NOMO-1 treated with DMSO at 0.1 percent for 48 hours (cell line): ENCODE measurements around the gene NECTIN3.

Source experiments
- DNase-seq: peaks from one replicate; lab custom pipeline; 2025; ENCODE audit not compliant: unreplicated experiment; lab: John Stamatoyannopoulos, UW

The NECTIN3 gene

GRCh38 chr3:111080413-111080812, 8.8 kb downstream of the NECTIN3 start:
- no peak for DNase-seq

DNA sequence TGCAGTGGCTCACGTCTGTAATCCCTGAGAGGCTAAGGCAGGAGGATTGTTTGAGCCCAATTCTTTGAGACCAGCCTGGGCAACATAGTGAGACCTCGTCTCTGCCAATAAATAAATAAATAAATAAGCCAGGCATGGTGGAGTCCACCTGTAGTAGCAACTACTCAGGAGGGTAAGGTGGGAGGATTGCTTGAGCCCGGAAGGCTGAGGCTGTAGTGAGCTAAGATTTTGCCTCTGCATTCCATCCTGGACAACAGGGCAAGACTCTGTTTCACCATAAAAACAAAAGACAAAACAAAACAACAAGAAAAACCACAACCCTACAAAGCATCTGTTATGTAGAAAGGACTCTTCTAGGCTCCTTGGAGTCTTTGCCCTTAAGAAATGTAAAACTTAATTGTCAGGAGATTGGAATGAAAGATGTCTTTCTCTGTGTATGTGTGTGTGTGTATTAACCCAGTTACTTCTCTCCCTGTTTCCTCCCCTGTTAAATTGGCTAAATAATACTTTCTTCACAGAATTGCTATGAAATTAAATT, 9.5 kb downstream of the NECTIN3 start:
- no peak for DNase-seq

GRCh38 chr3:111084911-111085310, 13.3 kb downstream of the NECTIN3 start:
- DNase-seq: no peak

DNA sequence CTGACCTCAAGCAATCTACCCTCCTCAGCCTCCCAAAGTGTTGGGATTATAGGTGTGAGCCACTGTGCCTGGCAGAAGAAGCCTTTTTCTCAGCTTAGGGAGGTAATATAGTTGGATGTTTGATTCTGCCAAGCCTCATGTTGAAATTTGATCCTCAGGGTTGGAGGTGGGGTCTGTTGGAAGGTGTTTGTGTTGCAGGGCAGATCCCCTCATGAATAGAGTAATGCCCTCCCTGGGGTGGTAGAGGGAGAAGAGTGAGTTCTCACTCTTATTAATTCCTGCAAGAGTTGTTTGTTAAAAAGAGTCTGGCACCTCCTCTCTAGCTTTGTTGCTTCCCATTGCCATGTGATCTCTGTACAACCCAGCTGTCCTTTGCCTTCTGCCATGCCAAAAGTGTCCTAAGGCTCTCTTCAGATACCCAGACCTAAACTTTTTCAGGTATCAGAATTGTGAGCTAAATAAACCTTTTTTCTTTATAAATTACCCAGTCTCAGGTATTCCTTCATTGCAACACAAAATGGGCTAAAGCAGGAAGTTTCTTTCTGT, 16.4 kb downstream of the NECTIN3 start:
- DNase-seq: no peak

DNA sequence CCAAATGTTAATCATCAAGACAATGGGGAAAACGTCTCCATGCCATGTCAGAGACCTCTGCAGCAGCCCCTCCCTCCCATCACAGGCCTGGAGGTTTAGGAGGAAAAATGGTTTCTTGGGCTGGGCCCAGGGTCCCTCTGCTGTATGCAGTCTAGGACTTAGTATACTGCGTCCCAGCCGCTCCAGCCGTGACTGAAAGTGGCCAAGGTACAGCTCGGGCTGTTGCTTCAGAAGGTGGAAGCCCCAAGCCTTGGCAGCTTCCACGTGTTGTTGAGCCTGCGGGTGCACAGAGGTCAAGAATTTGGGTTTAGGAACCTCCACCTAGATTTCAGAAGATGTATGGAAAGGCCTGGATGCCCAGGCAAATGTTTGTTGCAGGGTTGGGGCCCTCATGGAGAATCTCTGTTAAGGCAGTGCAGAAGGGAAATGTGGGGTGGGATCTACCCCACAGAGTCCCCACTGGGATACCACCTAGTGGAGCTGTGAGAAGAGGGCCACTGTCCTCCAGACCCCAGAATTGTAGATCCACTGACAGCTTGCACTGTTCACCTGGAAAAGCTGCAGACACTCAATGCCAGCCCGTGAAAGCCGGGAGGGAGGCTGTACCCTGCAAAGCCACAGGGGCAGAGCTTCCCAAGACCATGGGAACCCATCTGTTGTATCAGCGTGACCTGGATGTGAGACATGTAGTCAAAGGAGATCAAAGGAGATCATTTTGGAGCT, 25.0 kb downstream of the NECTIN3 start:
- no peak for DNase-seq

GRCh38 chr3:111103807-111104206, 32.2 kb downstream of the NECTIN3 start:
- no peak for DNase-seq

DNA sequence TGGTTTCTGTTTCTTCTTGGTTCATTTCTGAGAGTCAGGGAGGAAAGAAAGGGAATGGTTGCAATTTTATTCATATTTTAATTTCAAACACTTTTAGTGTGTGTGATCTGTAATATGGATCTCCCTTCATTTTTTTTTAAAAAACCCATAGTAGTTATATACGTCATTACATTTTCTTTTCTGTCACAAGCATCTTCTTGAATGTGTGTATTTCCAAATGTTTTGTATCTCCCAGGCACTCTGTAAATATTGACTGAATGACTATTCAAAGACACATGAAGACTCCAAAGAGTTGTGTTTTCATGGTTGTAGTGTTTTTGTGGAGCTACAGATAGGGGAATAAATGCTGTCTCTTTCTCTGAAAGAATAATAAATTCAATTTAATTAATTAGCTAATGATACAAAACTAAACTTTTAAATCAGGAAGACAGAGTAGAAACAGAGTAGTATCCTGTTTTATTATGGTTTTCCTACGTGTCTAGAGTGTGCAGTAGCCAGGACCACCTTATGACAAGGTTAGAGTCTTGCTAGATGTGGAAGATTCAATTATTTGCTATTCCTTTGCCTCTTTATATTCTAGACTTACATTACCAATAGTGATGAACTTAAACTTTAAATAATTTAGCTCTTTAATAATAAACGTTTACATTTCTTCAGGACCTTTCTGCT, 35.5 kb downstream of the NECTIN3 start:
- DNase-seq: no peak

GRCh38 chr3:111107662-111108035, 36.0 kb downstream of the NECTIN3 start:
- DNase-seq: no peak

- DNase-seq: no peak
Measured at GRCh38 chr3:111112913-111113312, 41.3 kb downstream of the NECTIN3 start.

DNA sequence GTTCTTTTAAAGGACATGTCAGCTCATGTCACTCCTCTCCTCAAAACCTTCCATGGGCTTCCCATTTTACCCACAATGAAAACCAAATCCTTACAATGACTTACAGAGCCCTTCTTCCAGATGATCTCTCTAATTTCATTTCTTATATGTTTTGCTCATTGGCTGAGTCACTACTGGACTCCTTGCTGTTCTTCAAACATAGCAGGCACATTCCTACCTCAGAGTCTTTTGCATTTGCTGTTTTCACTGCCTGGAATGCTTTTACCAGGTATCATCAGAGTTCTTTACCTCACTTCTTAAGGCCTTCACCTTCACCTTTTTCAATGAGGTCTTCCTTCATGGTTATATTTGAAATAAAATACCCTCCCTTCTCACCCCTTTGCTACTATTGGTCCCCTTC, 57.3 kb downstream of the NECTIN3 start:
- no peak for DNase-seq

- no peak for DNase-seq
Measured at GRCh38 chr3:111130827-111131226, 59.2 kb downstream of the NECTIN3 start.

GRCh38 chr3:111134302-111134701, 62.7 kb downstream of the NECTIN3 start:
- DNase-seq: no peak

DNA sequence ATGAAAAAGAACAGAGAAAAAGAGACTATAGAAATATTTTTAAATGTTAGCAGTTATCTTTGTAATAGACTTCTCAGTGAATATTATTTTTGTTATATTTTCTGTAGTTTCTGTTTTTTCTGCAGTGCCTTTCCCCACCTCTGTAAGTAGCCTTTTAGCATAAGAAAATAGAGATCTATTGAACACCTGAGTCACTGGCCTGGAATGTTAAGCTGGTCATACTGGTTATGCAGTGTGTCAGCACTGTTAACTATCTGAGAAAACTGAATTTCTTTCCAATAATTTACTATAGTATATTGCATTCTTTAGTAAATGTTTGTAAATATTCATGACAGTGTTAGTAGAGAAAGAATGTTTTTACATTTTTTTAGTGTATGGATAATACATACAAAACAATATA, 79.8 kb downstream of the NECTIN3 start:
- DNase-seq: no peak

DNA sequence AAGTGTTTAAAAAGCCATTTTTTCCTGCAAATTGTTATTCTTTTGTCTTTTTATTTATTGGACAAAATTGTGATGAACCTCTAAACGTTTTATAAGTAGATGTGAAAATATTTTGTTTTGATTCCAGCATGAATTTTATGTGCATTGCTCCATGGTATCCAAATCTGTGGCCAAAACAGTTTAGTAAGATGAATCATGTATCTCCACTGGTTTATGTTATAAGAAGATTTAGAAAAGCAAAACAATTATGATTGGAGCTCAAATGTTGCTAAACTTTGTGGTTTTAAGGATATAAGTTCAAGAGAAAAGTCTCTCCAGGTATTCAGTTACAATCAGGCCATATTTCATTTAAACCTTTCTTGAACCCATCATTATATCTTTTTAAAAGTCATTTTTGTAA, 80.9 kb downstream of the NECTIN3 start:
- DNase-seq: no peak

- no peak for DNase-seq
Measured at GRCh38 chr3:111156517-111156916, 84.9 kb downstream of the NECTIN3 start.

DNA sequence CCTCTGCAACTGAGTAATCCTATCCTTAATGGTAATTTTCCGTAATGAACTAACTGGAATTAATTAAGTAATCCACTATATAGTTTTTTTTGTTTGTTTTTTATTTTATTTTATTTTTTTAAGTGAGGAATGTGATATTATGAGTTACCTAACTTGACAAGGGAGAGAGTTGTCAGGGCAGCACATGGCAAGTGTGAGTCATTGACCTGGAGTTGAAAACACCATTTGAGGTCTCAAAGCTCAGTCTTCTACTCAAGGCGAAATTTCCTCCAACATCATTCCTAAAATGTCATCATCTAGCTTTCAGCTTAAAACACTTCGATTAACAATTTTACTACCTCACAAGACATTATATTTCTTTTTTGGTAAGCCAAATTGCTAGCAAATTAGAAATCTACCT, 87.8 kb downstream of the NECTIN3 start:
- no peak for DNase-seq

GRCh38 chr3:111164621-111165020, 93.0 kb downstream of the NECTIN3 start:
- DNase-seq: no peak

DNA sequence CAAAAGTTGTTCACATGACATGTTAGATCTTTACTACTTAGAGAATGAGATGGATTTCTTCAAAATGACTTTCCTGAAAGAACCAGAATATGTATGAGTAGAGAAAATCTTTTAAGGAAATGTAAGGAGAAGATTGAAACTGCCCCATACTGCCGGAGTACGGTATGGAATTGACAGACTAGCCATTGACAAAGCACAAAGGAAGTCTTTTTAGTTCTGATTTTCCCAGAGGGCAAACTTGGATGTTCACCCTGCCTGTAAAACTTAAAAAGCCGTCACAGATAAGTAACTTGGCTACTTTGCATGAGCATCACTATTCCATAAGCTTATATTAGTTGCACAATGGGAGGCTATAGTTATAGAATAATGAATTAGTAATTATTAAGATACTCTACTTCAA, 93.8 kb downstream of the NECTIN3 start:
- no peak for DNase-seq

GRCh38 chr3:111173328-111173900, 101.8 kb downstream of the NECTIN3 start:
- no peak for DNase-seq

DNA sequence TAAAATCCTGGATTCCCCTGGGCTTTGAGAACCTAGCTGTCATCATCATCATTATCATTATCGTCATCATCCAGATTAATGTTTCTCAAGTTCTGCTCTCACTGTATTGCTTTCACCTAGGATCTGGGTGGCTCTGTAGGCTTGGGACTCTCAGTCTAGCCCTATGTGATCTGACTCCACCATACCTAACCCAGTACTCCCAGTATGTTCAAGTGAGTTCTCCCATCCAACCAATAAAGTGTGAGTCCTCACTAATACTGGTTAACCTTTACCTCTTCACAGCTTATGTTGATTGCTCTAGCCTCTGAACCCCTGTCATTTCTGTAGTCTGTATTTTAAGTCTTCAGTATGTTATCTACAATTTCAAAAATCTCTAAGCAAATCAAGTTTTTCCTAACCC, 102.3 kb downstream of the NECTIN3 start:
- DNase-seq: no peak

- no peak for DNase-seq
Measured at GRCh38 chr3:111190518-111190917, 118.9 kb downstream of the NECTIN3 start.

DNA sequence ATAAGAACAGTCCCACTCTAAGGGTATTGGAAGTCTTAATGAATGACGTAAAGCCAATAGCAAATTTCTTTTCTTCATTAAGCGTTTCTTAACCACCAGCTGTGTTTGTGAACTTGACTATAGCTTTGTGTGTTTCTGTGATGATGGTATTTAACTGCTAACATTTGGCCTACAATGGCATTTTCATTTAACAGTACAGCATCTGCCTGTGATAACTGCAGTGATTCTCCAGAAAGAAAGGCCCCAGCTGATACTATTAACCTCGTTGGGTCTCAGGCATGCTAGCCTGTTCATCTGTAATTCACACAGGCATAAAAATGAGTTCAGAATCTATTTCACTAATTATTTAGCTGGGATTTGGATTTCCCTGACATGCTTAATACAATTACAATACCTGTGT, 121.9 kb downstream of the NECTIN3 start:
- DNase-seq: no peak
